ENCODE measurements around the gene FMNL1.

- TF ChIP-seq CTCF (IDR thresholded peaks at IDR 0.05) (no peak), POLR2A (IDR thresholded peaks at IDR 0.05) (no peak)
These were observed 20.3 kb downstream of the FMNL1 start for GRCh38 chr17:45242029-45242414.
